K562 (cell line): ENCODE results near the gene MADD. TPM values are rescaled to one million over a fixed set of nuclear protein-coding genes. Genes with fewer than 3 reads are reported as not detected.

Experiments
- BHLHE40 ChIP-seq: IDR thresholded peaks from 2 replicates; pipeline ENCODE4 v1.6.1; 2011; ENCODE audit warnings: low read length, improper control_type of control experiment
- CAMTA2 ChIP-seq: fragments of 250-450 bp; sonication (Bioruptor Pico); conservative IDR thresholded peaks from 2 replicates; pipeline ENCODE4 v1.5.1; 2022
- CBX2 ChIP-seq: fragments of 200-600 bp; sonication (generic); IDR thresholded peaks from one replicate; pipeline ENCODE4 v1.6.1; 2012; ENCODE audit warnings: mild to moderate bottlenecking, low read length, inconsistent platforms; ENCODE audit not compliant: insufficient read depth, poor library complexity, severe bottlenecking
- ZBTB9 ChIP-seq: fragments of 450-650 bp; formaldehyde crosslinking; IDR thresholded peaks from 2 replicates; pipeline ENCODE4 v1.4.0; 2020; ENCODE audit warnings: mild to moderate bottlenecking, moderate library complexity
- ZNF695 ChIP-seq: fragments of 450-650 bp; formaldehyde crosslinking; IDR thresholded peaks from 2 replicates; pipeline ENCODE4 v1.4.0; 2020; ENCODE audit warnings: mild to moderate bottlenecking, moderate library complexity
- polyA plus RNA-seq, 8 experiments: library from polyadenylated mRNA; depleted of rRNA in 4 of 8; stranded (reverse) in 5 of 8; unstranded in 3 of 8; fragments of >200 nt; fragmentation: Nextera tagmentation in 2 of 8; fragmentation: Illumina TruSeq in 1 of 8; extraction: Ambion mirVana in 2 of 8; extraction: Trizol in 1 of 8; gene quantifications; 2 replicates each; pipeline versions ENCODE4 v1.2.1 to v1.2.3, GENCODE V29; 2011 to 2014; ENCODE audit warnings: inconsistent platforms in 1 of 8, missing spikeins in 1 of 8
- total RNA-seq, 7 experiments: library from RNA; depleted of rRNA in 6 of 7; stranded (reverse); fragments of >200 nt in 6 of 7; fragmentation: Illumina TruSeq in 2 of 7; extraction: Trizol in 2 of 7; gene quantifications; 2 replicates each; pipeline versions ENCODE4 v1.2.1 to v1.2.3, GENCODE V29; 2011 to 2021; ENCODE audit warnings: low replicate concordance in 1 of 7
- TF ChIP-seq, protein P1 (sequence below): fragments of 200-600 bp; sonication (generic); IDR thresholded peaks from one replicate; pipeline ENCODE4 v1.6.1; 2012; ENCODE audit warnings: mild to moderate bottlenecking, low read depth, low read length, inconsistent platforms

Gene MADD
- total and polyA plus RNA-seq, 9 of the 15 experiments (the other 6 are each of a cell fraction or from before 2014, with no cell fraction given), result 0.68 to 57.6 (median 33.6) TPM

- TF ChIP-seq, protein P1, sequence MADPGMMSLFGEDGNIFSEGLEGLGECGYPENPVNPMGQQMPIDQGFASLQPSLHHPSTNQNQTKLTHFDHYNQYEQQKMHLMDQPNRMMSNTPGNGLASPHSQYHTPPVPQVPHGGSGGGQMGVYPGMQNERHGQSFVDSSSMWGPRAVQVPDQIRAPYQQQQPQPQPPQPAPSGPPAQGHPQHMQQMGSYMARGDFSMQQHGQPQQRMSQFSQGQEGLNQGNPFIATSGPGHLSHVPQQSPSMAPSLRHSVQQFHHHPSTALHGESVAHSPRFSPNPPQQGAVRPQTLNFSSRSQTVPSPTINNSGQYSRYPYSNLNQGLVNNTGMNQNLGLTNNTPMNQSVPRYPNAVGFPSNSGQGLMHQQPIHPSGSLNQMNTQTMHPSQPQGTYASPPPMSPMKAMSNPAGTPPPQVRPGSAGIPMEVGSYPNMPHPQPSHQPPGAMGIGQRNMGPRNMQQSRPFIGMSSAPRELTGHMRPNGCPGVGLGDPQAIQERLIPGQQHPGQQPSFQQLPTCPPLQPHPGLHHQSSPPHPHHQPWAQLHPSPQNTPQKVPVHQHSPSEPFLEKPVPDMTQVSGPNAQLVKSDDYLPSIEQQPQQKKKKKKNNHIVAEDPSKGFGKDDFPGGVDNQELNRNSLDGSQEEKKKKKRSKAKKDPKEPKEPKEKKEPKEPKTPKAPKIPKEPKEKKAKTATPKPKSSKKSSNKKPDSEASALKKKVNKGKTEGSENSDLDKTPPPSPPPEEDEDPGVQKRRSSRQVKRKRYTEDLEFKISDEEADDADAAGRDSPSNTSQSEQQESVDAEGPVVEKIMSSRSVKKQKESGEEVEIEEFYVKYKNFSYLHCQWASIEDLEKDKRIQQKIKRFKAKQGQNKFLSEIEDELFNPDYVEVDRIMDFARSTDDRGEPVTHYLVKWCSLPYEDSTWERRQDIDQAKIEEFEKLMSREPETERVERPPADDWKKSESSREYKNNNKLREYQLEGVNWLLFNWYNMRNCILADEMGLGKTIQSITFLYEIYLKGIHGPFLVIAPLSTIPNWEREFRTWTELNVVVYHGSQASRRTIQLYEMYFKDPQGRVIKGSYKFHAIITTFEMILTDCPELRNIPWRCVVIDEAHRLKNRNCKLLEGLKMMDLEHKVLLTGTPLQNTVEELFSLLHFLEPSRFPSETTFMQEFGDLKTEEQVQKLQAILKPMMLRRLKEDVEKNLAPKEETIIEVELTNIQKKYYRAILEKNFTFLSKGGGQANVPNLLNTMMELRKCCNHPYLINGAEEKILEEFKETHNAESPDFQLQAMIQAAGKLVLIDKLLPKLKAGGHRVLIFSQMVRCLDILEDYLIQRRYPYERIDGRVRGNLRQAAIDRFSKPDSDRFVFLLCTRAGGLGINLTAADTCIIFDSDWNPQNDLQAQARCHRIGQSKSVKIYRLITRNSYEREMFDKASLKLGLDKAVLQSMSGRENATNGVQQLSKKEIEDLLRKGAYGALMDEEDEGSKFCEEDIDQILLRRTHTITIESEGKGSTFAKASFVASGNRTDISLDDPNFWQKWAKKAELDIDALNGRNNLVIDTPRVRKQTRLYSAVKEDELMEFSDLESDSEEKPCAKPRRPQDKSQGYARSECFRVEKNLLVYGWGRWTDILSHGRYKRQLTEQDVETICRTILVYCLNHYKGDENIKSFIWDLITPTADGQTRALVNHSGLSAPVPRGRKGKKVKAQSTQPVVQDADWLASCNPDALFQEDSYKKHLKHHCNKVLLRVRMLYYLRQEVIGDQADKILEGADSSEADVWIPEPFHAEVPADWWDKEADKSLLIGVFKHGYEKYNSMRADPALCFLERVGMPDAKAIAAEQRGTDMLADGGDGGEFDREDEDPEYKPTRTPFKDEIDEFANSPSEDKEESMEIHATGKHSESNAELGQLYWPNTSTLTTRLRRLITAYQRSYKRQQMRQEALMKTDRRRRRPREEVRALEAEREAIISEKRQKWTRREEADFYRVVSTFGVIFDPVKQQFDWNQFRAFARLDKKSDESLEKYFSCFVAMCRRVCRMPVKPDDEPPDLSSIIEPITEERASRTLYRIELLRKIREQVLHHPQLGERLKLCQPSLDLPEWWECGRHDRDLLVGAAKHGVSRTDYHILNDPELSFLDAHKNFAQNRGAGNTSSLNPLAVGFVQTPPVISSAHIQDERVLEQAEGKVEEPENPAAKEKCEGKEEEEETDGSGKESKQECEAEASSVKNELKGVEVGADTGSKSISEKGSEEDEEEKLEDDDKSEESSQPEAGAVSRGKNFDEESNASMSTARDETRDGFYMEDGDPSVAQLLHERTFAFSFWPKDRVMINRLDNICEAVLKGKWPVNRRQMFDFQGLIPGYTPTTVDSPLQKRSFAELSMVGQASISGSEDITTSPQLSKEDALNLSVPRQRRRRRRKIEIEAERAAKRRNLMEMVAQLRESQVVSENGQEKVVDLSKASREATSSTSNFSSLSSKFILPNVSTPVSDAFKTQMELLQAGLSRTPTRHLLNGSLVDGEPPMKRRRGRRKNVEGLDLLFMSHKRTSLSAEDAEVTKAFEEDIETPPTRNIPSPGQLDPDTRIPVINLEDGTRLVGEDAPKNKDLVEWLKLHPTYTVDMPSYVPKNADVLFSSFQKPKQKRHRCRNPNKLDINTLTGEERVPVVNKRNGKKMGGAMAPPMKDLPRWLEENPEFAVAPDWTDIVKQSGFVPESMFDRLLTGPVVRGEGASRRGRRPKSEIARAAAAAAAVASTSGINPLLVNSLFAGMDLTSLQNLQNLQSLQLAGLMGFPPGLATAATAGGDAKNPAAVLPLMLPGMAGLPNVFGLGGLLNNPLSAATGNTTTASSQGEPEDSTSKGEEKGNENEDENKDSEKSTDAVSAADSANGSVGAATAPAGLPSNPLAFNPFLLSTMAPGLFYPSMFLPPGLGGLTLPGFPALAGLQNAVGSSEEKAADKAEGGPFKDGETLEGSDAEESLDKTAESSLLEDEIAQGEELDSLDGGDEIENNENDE, result no peak
- TF ChIP-seq ZNF695 (CRISPR knock-in tag) (no peak), CAMTA2 (CRISPR knock-in tag) (no peak), BHLHE40 (no peak), ZBTB9 (CRISPR knock-in tag) (no peak), CBX2 (no peak)
Measured at GRCh38 chr11:47379317-47379716, 109.4 kb downstream of the MADD start (continued).

Other genes with a start within 250 kb of the MADD start
Only the 7 nearest of the 10 such genes appear.
- gene ARFGAP2, start 93.3 kb upstream of the MADD start, total RNA-seq (2014; rRNA removed), result 97.6 and 107 TPM in 2 replicates
- gene ARFGAP2, start 93.3 kb upstream of the MADD start, total RNA-seq (2014; rRNA removed; fragmentation: Illumina TruSeq; extraction: Trizol), result 65.0 and 78.6 TPM in 2 replicates
- gene ARFGAP2, start 93.3 kb upstream of the MADD start, total RNA-seq (2015; rRNA removed; fragmentation: Illumina TruSeq; extraction: Trizol), result 78.4 and 83.2 TPM in 2 replicates
- 93.4 and 102 TPM in 2 replicates for gene ARFGAP2, start 93.3 kb upstream of the MADD start, total RNA-seq (2021)
- gene ARFGAP2, start 93.3 kb upstream of the MADD start, polyA plus RNA-seq (2011; rRNA removed), result 96.3 and 120 TPM in 2 replicates
- gene ARFGAP2, start 93.3 kb upstream of the MADD start, polyA plus RNA-seq (2014; fragmentation: Illumina TruSeq; extraction: Trizol), result 122 and 140 TPM in 2 replicates
- gene ARFGAP2, start 93.3 kb upstream of the MADD start, polyA plus RNA-seq (2014; fragmentation: Nextera tagmentation; extraction: Ambion mirVana), result 10 to 100 TPM; 29.1 to 42.1 TPM
- 90.1 and 90.8 TPM in 2 replicates for gene ARFGAP2, start 93.3 kb upstream of the MADD start, polyA plus RNA-seq (2014; rRNA removed)
- 15.5 and 18.8 TPM in 2 replicates for gene PACSIN3, start 83.7 kb upstream of the MADD start, total RNA-seq (2014; rRNA removed)
- 1.5 and 3.5 TPM in 2 replicates for gene PACSIN3, start 83.7 kb upstream of the MADD start, total RNA-seq (2014; rRNA removed; fragmentation: Illumina TruSeq; extraction: Trizol)
- 8.8 and 9.6 TPM in 2 replicates for gene PACSIN3, start 83.7 kb upstream of the MADD start, total RNA-seq (2015; rRNA removed; fragmentation: Illumina TruSeq; extraction: Trizol)
- gene PACSIN3, start 83.7 kb upstream of the MADD start, total RNA-seq (2021), result 13.8 and 18.1 TPM in 2 replicates
- 6.8 and 7.1 TPM in 2 replicates for gene PACSIN3, start 83.7 kb upstream of the MADD start, polyA plus RNA-seq (2011; rRNA removed)
- 7.1 and 9.8 TPM in 2 replicates for gene PACSIN3, start 83.7 kb upstream of the MADD start, polyA plus RNA-seq (2014; fragmentation: Illumina TruSeq; extraction: Trizol)
- under 1 TPM; 0.13 to 0.17 TPM for gene PACSIN3, start 83.7 kb upstream of the MADD start, polyA plus RNA-seq (2014; fragmentation: Nextera tagmentation; extraction: Ambion mirVana)
- gene PACSIN3, start 83.7 kb upstream of the MADD start, polyA plus RNA-seq (2014; rRNA removed), result 14.5 and 15.0 TPM in 2 replicates
- 12.7 and 13.3 TPM in 2 replicates for gene DDB2, start 55.2 kb upstream of the MADD start, total RNA-seq (2014; rRNA removed)
- 8.7 and 9.0 TPM in 2 replicates for gene DDB2, start 55.2 kb upstream of the MADD start, total RNA-seq (2014; rRNA removed; fragmentation: Illumina TruSeq; extraction: Trizol)
- 10.1 and 10.9 TPM in 2 replicates for gene DDB2, start 55.2 kb upstream of the MADD start, total RNA-seq (2015; rRNA removed; fragmentation: Illumina TruSeq; extraction: Trizol)
- 9.0 and 10.5 TPM in 2 replicates for gene DDB2, start 55.2 kb upstream of the MADD start, total RNA-seq (2021)
- gene DDB2, start 55.2 kb upstream of the MADD start, polyA plus RNA-seq (2011; rRNA removed), result 17.1 and 17.5 TPM in 2 replicates
- 10.1 and 10.4 TPM in 2 replicates for gene DDB2, start 55.2 kb upstream of the MADD start, polyA plus RNA-seq (2014; fragmentation: Illumina TruSeq; extraction: Trizol)
- gene DDB2, start 55.2 kb upstream of the MADD start, polyA plus RNA-seq (2014; fragmentation: Nextera tagmentation; extraction: Ambion mirVana), result 10 to 100 TPM in 1 of 2 experiments, 1 to 10 TPM in 1; 9.0 to 10.3 TPM
- 12.0 and 18.6 TPM in 2 replicates for gene DDB2, start 55.2 kb upstream of the MADD start, polyA plus RNA-seq (2014; rRNA removed)
- 14.3 and 16.2 TPM in 2 replicates for gene ACP2, start 21.3 kb upstream of the MADD start, total RNA-seq (2014; rRNA removed)
- 7.1 and 8.6 TPM in 2 replicates for gene ACP2, start 21.3 kb upstream of the MADD start, total RNA-seq (2014; rRNA removed; fragmentation: Illumina TruSeq; extraction: Trizol)
- 11.6 and 12.1 TPM in 2 replicates for gene ACP2, start 21.3 kb upstream of the MADD start, total RNA-seq (2015; rRNA removed; fragmentation: Illumina TruSeq; extraction: Trizol)
- 17.8 and 20.0 TPM in 2 replicates for gene ACP2, start 21.3 kb upstream of the MADD start, total RNA-seq (2021)
- 7.0 and 10.4 TPM in 2 replicates for gene ACP2, start 21.3 kb upstream of the MADD start, polyA plus RNA-seq (2011; rRNA removed)
- 14.0 and 19.1 TPM in 2 replicates for gene ACP2, start 21.3 kb upstream of the MADD start, polyA plus RNA-seq (2014; fragmentation: Illumina TruSeq; extraction: Trizol)
- 1 to 10 TPM; 1.9 to 2.2 TPM for gene ACP2, start 21.3 kb upstream of the MADD start, polyA plus RNA-seq (2014; fragmentation: Nextera tagmentation; extraction: Ambion mirVana)
- 12.4 and 14.4 TPM in 2 replicates for gene ACP2, start 21.3 kb upstream of the MADD start, polyA plus RNA-seq (2014; rRNA removed)
- 11.9 and 16.0 TPM in 2 replicates for gene NR1H3, start 12.1 kb upstream of the MADD start, total RNA-seq (2014; rRNA removed)
- 6.6 and 8.2 TPM in 2 replicates for gene NR1H3, start 12.1 kb upstream of the MADD start, total RNA-seq (2014; rRNA removed; fragmentation: Illumina TruSeq; extraction: Trizol)
- gene NR1H3, start 12.1 kb upstream of the MADD start, total RNA-seq (2015; rRNA removed; fragmentation: Illumina TruSeq; extraction: Trizol), result 7.8 and 11.1 TPM in 2 replicates
- 15.9 and 16.5 TPM in 2 replicates for gene NR1H3, start 12.1 kb upstream of the MADD start, total RNA-seq (2021)
- gene NR1H3, start 12.1 kb upstream of the MADD start, polyA plus RNA-seq (2011; rRNA removed), result 26.0 and 31.9 TPM in 2 replicates
- 12.0 and 15.2 TPM in 2 replicates for gene NR1H3, start 12.1 kb upstream of the MADD start, polyA plus RNA-seq (2014; fragmentation: Illumina TruSeq; extraction: Trizol)
- gene NR1H3, start 12.1 kb upstream of the MADD start, polyA plus RNA-seq (2014; fragmentation: Nextera tagmentation; extraction: Ambion mirVana), result 10 to 100 TPM in 1 of 2 experiments, 1 to 10 TPM in 1; 9.8 to 10.4 TPM
- 17.5 and 18.4 TPM in 2 replicates for gene NR1H3, start 12.1 kb upstream of the MADD start, polyA plus RNA-seq (2014; rRNA removed)
- not detected in 2 replicates for gene MYBPC3, start 82.6 kb downstream of the MADD start, total RNA-seq (2014; rRNA removed)
- gene MYBPC3, start 82.6 kb downstream of the MADD start, total RNA-seq (2014; rRNA removed; fragmentation: Illumina TruSeq; extraction: Trizol), result not detected in 2 replicates
- not detected in 2 replicates for gene MYBPC3, start 82.6 kb downstream of the MADD start, total RNA-seq (2015; rRNA removed; fragmentation: Illumina TruSeq; extraction: Trizol)
- not detected in 2 replicates for gene MYBPC3, start 82.6 kb downstream of the MADD start, total RNA-seq (2021)
- 0.07 TPM in 1 of 2 replicates, not detected in the other for gene MYBPC3, start 82.6 kb downstream of the MADD start, polyA plus RNA-seq (2011; rRNA removed)
- gene MYBPC3, start 82.6 kb downstream of the MADD start, polyA plus RNA-seq (2014; fragmentation: Illumina TruSeq; extraction: Trizol), result not detected in 2 replicates
- not detected for gene MYBPC3, start 82.6 kb downstream of the MADD start, polyA plus RNA-seq (2014; fragmentation: Nextera tagmentation; extraction: Ambion mirVana)
- 0.01 TPM in 1 of 2 replicates, not detected in the other for gene MYBPC3, start 82.6 kb downstream of the MADD start, polyA plus RNA-seq (2014; rRNA removed)
- gene SPI1, start 108.4 kb downstream of the MADD start, total RNA-seq (2014; rRNA removed), result 23.4 and 32.6 TPM in 2 replicates
- gene SPI1, start 108.4 kb downstream of the MADD start, total RNA-seq (2014; rRNA removed; fragmentation: Illumina TruSeq; extraction: Trizol), result 2.8 and 3.2 TPM in 2 replicates
- gene SPI1, start 108.4 kb downstream of the MADD start, total RNA-seq (2015; rRNA removed; fragmentation: Illumina TruSeq; extraction: Trizol), result 10.3 and 12.5 TPM in 2 replicates
- 30.7 and 33.7 TPM in 2 replicates for gene SPI1, start 108.4 kb downstream of the MADD start, total RNA-seq (2021)
- gene SPI1, start 108.4 kb downstream of the MADD start, polyA plus RNA-seq (2011; rRNA removed), result 8.6 and 28.6 TPM in 2 replicates
- 16.0 and 32.1 TPM in 2 replicates for gene SPI1, start 108.4 kb downstream of the MADD start, polyA plus RNA-seq (2014; fragmentation: Illumina TruSeq; extraction: Trizol)
- under 1 TPM; 0.10 to 0.11 TPM for gene SPI1, start 108.4 kb downstream of the MADD start, polyA plus RNA-seq (2014; fragmentation: Nextera tagmentation; extraction: Ambion mirVana)
- 16.2 and 21.9 TPM in 2 replicates for gene SPI1, start 108.4 kb downstream of the MADD start, polyA plus RNA-seq (2014; rRNA removed)